G401 (cell line): Measurements from ENCODE around the gene GNB1L. TPM values are rescaled to one million over a fixed set of nuclear protein-coding genes. Genes with fewer than 3 reads are reported as not detected.
"Not testable (repeated sequence)": the region's sequence is repeated elsewhere in the genome, so short reads cannot be mapped to it uniquely, and the experiment has no call there.

Experiments
- DNase-seq: peaks from one replicate; pipeline ENCODE4 v3.0.0-alpha.2; 2015; ENCODE audit warnings: low spot score
- in situ Hi-C: cut with HindIII; loops from 2 replicates; pipeline ENCODE4 v1.10.0; 2016; ENCODE audit warnings: low sequenced_read_pairs, mixed read lengths
- total RNA-seq: library from RNA; depleted of rRNA; stranded (reverse); fragments of >200 nt; shearing (Covaris generic); gene quantifications from 2 replicates; pipeline ENCODE4 v1.2.3, GENCODE V29; 2014

GNB1L gene
- total RNA-seq, 1 experiment from 2014 or later, result 20.4 TPM

GRCh38 chr22:19791243-19791642 is 63.4 kb downstream of the GNB1L start:
- in situ Hi-C loops, result no loop called here
- no peak for DNase-seq

GRCh38 chr22:19789828-19790227 is 64.8 kb downstream of the GNB1L start:
- in situ Hi-C loops, result no loop called here
- DNase-seq, result no peak

GRCh38 chr22:19789406-19789805 is 65.3 kb downstream of the GNB1L start:
- in situ Hi-C loops, result no loop called here
- no peak for DNase-seq

- in situ Hi-C loops, result no loop called here
- DNase-seq, result no peak
Observed at GRCh38 chr22:19788661-19789225, 65.9 kb downstream of the GNB1L start.

GRCh38 chr22:19787849-19788141 is 66.9 kb downstream of the GNB1L start:
- in situ Hi-C loops, result no loop called here
- no peak for DNase-seq

GRCh38 chr22:19786959-19787848 is 67.5 kb downstream of the GNB1L start:
- in situ Hi-C loops, result no loop called here
- no peak for DNase-seq

- no peak for DNase-seq
- in situ Hi-C loops, result no loop called here
Observed at GRCh38 chr22:19786264-19786585, 68.4 kb downstream of the GNB1L start.

- no peak for DNase-seq
- in situ Hi-C loops, result no loop called here
Observed at GRCh38 chr22:19785461-19786263, 69.0 kb downstream of the GNB1L start.

- in situ Hi-C loops, result no loop called here
- DNase-seq, result no peak
Observed at GRCh38 chr22:19784384-19785175, 70.1 kb downstream of the GNB1L start.

- in situ Hi-C loops, result no loop called here
- no peak for DNase-seq
Observed at GRCh38 chr22:19783586-19784383, 70.9 kb downstream of the GNB1L start.

GRCh38 chr22:19782533-19782932 is 72.1 kb downstream of the GNB1L start:
- DNase-seq, result no peak
- in situ Hi-C loops, result no loop called here

- no peak for DNase-seq
- in situ Hi-C loops, result no loop called here
Observed at GRCh38 chr22:19779685-19780268, 74.9 kb downstream of the GNB1L start.

- in situ Hi-C loops, result no loop called here
- DNase-seq, result no peak
Observed at GRCh38 chr22:19779011-19779421, 75.7 kb downstream of the GNB1L start.

- in situ Hi-C loops, DNase-seq: not testable (repeated sequence)
Observed at GRCh38 chr22:19777192-19777591, 77.5 kb downstream of the GNB1L start.

- in situ Hi-C loops, result no loop called here
Observed at GRCh38 chr22:19776433-19777031, 78.1 kb downstream of the GNB1L start.

GRCh38 chr22:19775496-19776325 is 79.0 kb downstream of the GNB1L start:
- in situ Hi-C loops, result no loop called here
- DNase-seq, result no peak

More at GRCh38 chr22:19776433-19777031, 78.1 kb downstream of the GNB1L start:
- DNase-seq, result no peak

GRCh38 chr22:19774628-19775027 is 80.0 kb downstream of the GNB1L start:
- in situ Hi-C loops, result loop anchor here (25.0 kb wide), 1 partner anchor 188 kb away; no protein-coding TSS in a partner anchor
- no peak for DNase-seq
